Central memory CD4-positive, alpha-beta T cell (primary cell): Measurements from ENCODE around the gene ZMAT1.
"Not testable (repeated sequence)": the region's sequence is repeated elsewhere in the genome, so short reads cannot be mapped to it uniquely, and the experiment has no call there.

Experiments used
- DNase-seq: peaks from one replicate; pipeline ENCODE4 v3.0.0; 2022
- total RNA-seq, 3 experiments: gene quantifications; one replicate each; lab custom pipeline; 2026; lab: John Stamatoyannopoulos, UW

The ZMAT1 gene
- 1.8 to 45.0 (median 21.4) reads per million in 3 experiments for total RNA-seq

DNA sequence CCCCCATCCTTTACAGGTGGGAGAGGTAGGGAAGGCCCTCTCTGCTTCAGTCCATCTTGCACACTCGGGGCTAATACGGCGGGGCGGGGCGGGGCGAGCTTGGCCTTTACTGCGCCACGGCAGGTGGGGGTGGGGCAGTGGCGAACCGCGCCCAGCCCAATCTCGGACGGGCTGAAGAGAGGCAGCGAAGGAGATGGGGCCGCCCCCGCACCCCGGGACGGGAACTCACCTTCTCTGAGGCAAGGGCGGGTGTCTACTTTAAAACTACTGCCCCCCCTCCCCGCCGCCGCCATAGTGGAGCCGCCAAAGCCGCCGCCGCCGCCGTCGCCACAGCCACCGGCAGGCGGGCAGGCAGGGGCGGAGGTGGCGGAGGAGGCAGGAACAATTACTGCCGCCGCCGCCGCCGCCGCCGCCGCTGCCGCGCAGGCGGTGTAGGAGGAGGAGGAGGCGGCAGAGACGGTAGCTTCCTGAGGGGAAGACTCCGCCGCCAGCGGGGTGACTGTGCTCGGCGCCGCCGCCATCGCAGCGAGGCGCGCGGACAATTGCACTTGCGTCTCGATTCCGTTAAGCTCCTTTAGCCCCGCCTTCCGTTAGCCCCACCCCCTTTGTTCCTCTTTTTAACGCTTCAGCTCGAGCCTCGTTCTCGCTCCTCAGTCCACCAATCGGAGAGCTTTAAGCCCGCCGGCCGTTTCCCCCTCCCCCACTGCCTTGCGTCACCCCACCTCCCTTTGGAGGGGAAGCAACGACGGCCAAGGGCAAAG lies at the start of gene ZMAT1:
Gene ZMAT1 (minus strand): TSS at position 540 of the 761 bp plus-strand sequence. CDS start 19 bp downstream, at position 521.
- DNase-seq = peak; percentile 86

DNA sequence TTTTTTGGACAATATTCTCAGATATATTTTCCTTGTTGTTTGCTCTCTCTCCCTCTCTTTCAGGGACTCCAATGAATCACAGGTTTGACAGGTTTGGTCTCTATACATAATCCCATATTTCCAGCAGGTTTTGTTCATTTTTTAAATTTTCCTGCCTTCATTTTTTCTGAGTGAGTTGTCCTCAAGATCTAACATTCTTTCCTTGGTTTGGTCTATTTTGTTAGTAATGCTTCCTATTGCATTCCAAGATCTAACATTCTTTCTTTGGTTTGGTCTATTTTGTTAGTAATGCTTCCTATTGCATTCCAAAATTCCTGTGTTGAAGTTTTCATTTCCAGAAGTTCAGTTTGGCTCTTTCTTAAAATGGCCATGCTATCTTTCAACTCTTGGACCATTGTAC lies 45.3 kb upstream of the ZMAT1 start:
- no peak for DNase-seq

DNA sequence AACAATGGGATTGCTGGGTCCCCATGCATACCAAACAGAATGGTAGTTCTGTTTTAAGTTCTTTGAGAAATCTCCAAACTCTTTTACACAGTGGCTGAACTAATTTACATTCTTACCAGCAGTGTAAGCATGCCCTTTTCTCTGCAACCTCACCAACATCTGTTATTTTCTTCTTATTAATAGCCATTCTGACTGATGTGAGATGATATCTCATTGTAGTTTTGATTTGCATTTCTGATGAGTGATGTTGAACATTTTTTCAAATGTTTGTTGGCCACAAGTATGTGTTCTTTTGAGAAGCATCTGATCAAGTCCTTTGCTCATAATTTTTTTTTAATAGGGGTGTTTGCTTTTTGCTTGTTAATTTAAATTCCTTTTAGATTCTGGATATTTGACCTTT lies 41.2 kb upstream of the ZMAT1 start:
- no peak for DNase-seq

DNA sequence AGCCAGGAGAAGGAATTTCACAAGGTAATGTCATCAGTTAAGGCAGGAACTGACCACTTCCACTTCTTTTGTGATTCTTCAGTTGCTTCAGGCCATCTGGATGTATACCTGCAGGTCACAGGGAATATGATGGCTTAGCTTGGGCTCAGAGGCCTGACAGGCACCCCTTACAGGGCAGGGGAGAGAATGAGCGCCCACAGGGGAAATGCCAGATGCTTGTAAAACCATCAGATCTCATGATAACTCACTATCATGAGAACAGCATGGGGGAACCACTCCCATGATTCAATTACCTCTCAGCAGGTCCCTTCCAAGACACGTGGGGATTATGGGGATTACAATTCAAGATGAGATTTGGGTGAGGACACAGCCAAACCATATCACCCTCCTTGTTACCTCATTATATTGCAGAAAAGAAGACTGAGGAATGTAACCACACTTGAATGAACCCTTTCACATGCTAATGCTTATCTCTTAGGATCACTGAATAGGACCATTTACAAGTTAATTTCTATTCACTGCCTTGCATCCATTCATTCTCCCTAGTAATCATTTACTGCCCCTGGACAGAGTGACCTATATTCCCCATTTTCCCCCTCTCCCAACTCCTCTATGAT lies 33.2 kb upstream of the ZMAT1 start:
- DNase-seq = not testable (repeated sequence)

DNA sequence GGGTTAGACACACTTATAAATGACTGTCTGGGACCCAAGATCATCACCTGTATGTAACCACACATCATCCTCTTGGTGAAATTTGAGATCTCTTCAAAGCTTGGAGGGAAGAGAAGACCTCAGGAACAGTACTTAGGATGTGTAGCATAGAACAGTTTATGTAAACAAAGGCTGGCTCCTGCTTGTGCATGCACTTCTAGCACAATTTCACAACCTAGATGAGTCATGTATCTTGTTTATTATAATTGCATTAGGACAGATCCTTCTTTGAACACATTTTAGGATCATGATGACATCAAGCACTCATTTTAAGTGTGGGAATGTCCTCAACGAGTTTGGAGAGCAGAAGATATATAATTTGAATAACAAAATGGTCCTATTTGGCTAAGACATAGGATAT lies 26.3 kb upstream of the ZMAT1 start:
- no peak for DNase-seq

DNA sequence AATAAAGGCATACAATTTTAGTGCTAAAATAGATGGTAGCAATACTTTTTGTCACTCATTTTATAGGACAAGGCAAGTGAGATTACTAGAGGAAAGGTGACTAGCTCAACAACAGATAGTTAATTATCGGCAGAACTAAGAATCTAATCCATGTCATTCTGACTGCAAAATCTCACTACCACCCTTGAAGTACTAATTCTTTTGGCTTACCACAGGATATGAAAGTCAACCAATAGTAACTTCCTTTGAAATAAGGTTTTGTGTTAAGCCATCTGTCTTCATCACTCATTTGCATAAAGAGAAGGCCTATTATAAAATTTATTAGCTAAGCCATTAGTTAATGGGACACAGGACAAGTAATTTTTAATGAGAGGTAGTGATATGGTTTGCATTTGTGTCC lies 25.3 kb upstream of the ZMAT1 start:
- no peak for DNase-seq

DNA sequence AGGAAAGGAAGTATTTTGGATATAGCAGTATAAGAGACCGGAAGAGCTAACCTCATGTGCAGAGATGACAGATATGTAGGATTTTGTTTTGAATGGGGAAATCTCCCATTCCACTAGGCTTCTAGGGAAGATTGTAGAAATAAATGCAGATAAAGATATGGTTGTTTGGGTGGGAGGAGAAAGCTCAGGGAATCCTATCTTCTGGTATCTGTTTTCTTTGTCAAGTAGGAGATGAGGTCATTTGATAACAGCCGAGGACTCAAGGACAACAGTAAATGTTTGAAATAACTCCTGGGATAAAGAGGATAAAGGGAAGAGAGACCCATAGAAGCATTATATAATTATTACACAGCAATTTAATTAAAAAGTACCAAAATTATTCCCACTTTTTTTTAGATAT lies 24.7 kb upstream of the ZMAT1 start:
- DNase-seq = no peak

DNA sequence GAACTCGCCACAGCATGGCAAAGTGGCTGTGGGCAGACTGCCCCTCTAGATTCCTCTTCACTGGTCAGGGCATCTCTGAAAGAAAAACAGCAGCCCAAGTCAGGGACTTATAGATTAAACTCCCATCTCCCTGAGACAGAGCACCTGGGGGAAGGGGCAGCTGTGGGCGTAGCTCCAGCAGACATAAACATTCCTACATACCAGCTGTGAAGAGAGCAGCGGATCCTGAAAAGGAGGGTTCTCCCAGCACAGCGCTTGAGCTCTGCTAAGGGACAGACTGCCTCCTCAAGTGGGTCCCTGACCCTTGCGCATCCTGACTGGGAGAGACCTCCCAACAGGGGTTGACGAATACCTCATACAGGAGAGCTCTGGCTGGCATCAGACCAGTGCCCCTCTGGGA lies 18.8 kb upstream of the ZMAT1 start:
- no peak for DNase-seq

DNA sequence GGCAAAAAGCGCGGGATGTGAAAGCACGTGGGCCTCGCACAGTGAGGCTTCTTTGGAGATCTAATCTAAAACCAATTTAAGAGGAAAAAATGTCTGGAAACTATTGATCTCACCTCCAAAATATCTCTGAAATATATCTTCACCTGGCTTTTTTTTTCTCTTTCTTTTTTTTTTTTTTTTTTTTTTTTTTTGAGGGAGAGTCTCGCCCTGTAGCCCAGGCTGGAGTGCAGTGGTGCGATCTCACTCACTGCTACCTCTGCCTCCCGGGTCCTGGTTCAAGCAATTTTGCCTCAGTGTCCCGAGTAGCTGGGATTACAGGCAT lies 383 bp upstream of the ZMAT1 start:
- no peak for DNase-seq

DNA sequence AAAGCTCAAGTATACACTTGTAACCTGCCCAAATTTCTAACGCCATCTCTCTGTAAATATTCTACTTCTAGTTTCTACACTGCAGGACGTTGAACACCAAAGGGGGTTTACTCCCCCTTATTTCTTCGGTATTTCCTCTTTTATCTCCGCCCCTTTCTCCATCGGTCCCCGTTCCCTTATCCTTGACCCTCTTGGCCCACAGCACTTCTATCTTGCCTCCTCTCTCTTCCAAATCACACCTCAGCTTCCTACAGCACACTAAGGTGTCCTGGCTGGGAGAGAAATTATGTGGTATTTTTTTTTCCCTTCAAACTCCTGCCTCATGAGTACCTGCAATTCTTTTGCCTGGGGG lies 715 bp downstream of the ZMAT1 start:
- no peak for DNase-seq

DNA sequence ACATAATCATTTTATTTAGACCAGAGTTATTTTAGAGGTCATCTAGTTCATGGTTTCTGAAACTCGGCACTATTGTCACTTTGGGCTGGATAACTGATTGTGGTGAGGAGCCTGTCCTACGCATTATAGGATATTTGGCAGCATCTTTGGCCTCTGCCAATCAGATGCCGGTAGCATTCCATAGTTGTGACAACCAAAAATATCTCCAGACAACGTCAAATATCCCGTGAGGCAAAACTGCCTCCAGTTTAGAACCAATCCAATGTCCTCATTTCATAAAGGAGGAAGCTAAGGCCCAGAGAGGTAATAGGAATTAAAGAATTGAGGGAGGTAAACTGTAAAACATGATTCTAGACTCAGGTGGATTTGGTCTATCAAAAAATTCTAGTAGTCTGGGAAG lies 6.1 kb downstream of the ZMAT1 start:
- no peak for DNase-seq

DNA sequence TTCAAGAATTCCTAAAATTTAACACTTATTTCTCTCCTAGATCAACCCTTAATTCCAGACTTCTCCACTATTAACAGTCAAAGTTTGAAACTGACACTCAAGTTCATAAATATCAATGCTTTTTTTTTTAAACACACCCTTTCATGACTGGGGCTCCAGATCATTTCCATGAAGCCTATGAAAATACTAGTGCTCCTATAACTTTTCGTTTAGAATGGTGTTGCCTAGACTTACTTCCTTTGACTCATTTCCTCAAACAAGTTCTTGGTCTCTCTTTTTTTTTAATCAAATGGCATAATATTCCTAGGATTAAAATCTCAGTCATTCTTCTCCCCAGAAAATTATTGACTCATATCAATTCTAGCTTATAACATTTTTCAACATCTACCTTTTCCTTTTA lies 13.1 kb downstream of the ZMAT1 start:
- no peak for DNase-seq

DNA sequence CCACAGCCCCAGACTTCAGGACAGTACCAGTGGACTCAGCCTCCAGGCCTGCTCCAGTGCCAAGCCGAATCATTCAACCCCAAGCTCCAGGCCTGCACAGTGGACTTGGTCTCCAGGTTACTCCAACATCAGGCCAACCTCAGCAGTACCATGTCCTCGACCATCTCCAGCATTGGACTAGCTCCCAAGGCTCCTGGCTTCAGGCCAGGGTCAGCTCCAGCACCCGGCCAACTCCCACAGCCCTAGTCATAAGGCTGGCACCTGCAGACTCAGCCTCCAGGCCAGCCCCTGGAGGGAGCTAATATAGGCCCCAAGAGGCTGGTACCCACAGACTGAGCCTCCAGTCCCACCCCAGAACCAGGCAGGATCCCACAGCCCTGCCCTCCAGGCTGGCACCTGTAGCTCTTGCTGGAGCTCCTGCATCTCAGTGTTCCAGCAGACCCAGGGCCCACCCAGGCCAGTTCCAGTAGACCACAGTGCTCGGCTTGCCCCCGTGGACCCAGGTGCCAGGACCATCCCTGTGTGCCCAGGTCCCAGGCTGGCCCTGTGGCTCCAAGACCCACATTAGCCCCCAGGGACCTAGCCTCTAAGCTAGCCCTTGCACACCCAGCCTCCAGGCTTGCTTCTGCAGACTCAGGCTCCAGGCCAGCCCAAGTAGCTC lies 25.6 kb downstream of the ZMAT1 start:
- no peak for DNase-seq

DNA sequence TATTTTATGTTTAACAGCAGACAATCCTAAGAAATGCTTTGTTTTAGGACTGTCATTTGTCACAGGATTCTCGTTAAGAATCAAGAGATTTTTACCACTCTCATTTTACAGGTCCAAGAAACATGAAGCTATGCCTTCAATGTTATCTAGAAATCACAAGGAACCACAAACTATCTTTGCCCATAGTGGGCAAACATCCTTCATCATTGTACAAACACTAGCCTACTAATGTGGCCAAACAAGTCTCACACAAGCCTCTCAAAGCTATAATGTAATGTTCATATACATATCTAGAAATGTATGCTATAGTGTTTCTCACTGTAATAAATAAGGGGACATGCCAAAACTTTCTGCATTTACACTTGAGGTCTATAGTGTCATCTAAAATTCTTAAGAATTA lies 26.8 kb downstream of the ZMAT1 start:
- DNase-seq = no peak
